GM12801 (cell line): ENCODE results near the gene NR6A1.

Experiments
- TF ChIP-seq, protein P1 (sequence below): IDR thresholded peaks from one replicate; pipeline ENCODE4 v1.5.1; 2011; ENCODE audit warnings: control low read depth; ENCODE audit not compliant: insufficient read length; ENCODE audit errors: extremely low read depth

The NR6A1 gene

DNA sequence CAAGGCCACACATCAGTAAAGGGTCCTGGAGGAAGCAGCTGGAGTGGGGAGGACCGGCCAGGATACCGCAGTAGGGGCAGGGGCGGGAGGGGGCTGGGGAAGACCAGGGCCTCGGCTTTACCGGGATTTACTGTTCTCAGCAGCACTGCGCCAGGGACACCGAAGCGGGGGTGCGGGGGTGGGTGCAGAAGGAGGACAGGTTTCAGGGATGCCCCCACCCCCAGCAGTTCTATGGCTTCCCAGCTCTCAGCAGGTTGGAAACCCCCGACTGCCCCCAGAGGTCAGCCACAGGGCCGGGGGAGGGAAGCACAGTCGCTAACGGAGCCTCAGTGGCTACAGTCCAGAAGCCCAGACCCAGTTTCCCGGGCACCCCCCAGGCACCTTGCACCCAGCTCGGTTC lies 285.2 kb downstream of the NR6A1 start:
- TF ChIP-seq, protein P1, sequence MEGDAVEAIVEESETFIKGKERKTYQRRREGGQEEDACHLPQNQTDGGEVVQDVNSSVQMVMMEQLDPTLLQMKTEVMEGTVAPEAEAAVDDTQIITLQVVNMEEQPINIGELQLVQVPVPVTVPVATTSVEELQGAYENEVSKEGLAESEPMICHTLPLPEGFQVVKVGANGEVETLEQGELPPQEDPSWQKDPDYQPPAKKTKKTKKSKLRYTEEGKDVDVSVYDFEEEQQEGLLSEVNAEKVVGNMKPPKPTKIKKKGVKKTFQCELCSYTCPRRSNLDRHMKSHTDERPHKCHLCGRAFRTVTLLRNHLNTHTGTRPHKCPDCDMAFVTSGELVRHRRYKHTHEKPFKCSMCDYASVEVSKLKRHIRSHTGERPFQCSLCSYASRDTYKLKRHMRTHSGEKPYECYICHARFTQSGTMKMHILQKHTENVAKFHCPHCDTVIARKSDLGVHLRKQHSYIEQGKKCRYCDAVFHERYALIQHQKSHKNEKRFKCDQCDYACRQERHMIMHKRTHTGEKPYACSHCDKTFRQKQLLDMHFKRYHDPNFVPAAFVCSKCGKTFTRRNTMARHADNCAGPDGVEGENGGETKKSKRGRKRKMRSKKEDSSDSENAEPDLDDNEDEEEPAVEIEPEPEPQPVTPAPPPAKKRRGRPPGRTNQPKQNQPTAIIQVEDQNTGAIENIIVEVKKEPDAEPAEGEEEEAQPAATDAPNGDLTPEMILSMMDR: no peak

DNA sequence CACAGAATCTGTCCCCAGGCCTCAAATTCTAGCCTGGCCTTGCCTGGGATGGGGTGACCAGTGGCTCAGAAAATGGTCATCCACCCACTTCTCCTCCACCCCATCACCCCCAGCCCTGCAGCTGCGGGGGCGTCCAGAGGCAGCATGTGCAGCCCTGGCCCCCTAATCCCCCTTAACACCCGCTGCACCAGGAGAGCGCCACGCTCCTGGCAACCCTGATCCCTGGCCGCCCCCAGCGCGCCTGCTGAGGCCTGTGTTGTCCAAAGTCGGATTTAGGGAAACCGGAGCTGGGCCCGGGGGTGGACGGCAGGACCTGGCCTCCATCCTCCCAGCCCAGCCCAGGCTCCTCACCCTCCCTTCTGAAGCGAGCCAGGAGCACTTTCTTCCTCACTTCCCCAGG lies 285.9 kb downstream of the NR6A1 start:
- TF ChIP-seq, protein P1: no peak

- TF ChIP-seq, protein P1: no peak
Measured at GRCh38 chr9:124483481-124483880, 287.6 kb downstream of the NR6A1 start.

GRCh38 chr9:124482431-124483031 lies 288.6 kb downstream of the NR6A1 start:
- TF ChIP-seq, protein P1: no peak

DNA sequence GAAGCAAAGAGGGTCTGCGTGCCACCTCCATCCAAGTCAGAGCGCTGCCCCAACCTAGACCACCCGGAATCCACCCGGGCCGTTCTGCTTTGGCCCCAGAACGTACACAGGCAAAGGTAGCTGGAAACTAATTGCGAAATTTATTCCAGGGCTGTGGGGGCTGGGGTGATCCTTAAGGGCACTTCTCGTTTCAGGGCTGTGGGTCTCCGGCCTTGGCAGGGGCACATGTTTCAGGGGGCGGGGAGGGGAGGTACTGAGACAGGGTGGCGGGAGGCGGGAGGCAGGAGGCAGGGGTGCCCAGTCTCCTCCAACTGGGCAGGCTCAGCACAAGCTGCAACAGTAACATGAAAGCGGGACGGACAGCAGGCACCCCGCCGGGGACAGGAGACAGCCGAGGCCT lies 290.0 kb downstream of the NR6A1 start:
- TF ChIP-seq, protein P1: no peak

- TF ChIP-seq, protein P1: no peak
Measured at GRCh38 chr9:124480621-124480981, 290.5 kb downstream of the NR6A1 start.

- TF ChIP-seq, protein P1: no peak
Measured at GRCh38 chr9:124479947-124480620, 291.0 kb downstream of the NR6A1 start.
